ENCODE data around the gene ARHGAP4.

ARHGAP4 gene

GRCh38 chrX:153956044-153956907 is 30.2 kb upstream of the ARHGAP4 start:
- H3K4me3 ChIP-seq (ENCODE audit: control insufficient read depth, low read depth, low read length) = no peak overlapping the region
- DNase-seq (ENCODE audit: low read depth) = no peak
- no peak for TF ChIP-seq CTCF (IDR thresholded peaks at IDR 0.05; ENCODE audit: control insufficient read depth, insufficient read depth, low read depth, low read length, missing control alignments)

GRCh38 chrX:153955228-153955732 is 29.2 kb upstream of the ARHGAP4 start:
- TF ChIP-seq CTCF (IDR thresholded peaks at IDR 0.05; ENCODE audit: control insufficient read depth, insufficient read depth, low read depth, low read length, missing control alignments) = no peak
- DNase-seq (ENCODE audit: low read depth) = no peak
- no peak overlapping the region for H3K4me3 ChIP-seq (ENCODE audit: control insufficient read depth, low read depth, low read length)

GRCh38 chrX:153954558-153955227 is 28.6 kb upstream of the ARHGAP4 start:
- no peak for DNase-seq (ENCODE audit: low read depth)
- TF ChIP-seq CTCF (IDR thresholded peaks at IDR 0.05; ENCODE audit: control insufficient read depth, insufficient read depth, low read depth, low read length, missing control alignments) = no peak
- no peak overlapping the region for H3K4me3 ChIP-seq (ENCODE audit: control insufficient read depth, low read depth, low read length)

- TF ChIP-seq CTCF (IDR thresholded peaks at IDR 0.05; ENCODE audit: control insufficient read depth, insufficient read depth, low read depth, low read length, missing control alignments) = no peak
- no peak for DNase-seq (ENCODE audit: low read depth)
- no peak overlapping the region for H3K4me3 ChIP-seq (ENCODE audit: control insufficient read depth, low read depth, low read length)
Observed at GRCh38 chrX:153953892-153954557, 28.0 kb upstream of the ARHGAP4 start.

GRCh38 chrX:153953342-153953830 is 27.3 kb upstream of the ARHGAP4 start:
- peak; percentile 98 for TF ChIP-seq CTCF (IDR thresholded peaks at IDR 0.05; ENCODE audit: control insufficient read depth, insufficient read depth, low read depth, low read length, missing control alignments)
- DNase-seq (ENCODE audit: low read depth) = no peak

GRCh38 chrX:153952373-153953026 is 26.4 kb upstream of the ARHGAP4 start:
- TF ChIP-seq CTCF (IDR thresholded peaks at IDR 0.05; ENCODE audit: control insufficient read depth, insufficient read depth, low read depth, low read length, missing control alignments) = no peak
- no peak for DNase-seq (ENCODE audit: low read depth)
- H3K4me3 ChIP-seq (ENCODE audit: control insufficient read depth, low read depth, low read length) = no peak overlapping the region

More at GRCh38 chrX:153953342-153953830, 27.3 kb upstream of the ARHGAP4 start:
- no peak overlapping the region for H3K4me3 ChIP-seq (ENCODE audit: control insufficient read depth, low read depth, low read length)

Measured in AG09309 (cell line).